HEK293T (cell line): Measurements from ENCODE around the gene ESAM.

Experiments
- CTCF ChIA-PET: fragments of 350-600 bp; formaldehyde crosslinking; extraction: SDS; loops from one replicate; lab custom pipeline; 2021; ENCODE audit warnings: antibody characterized with exemption, inconsistent platforms; lab: Yijun Ruan, JAX
- POLR2A ChIA-PET: fragments of 350-600 bp; formaldehyde crosslinking; extraction: SDS; loops from one replicate; lab custom pipeline; 2020; ENCODE audit warnings: antibody characterized with exemption, inconsistent platforms; lab: Yijun Ruan, JAX
- DNase-seq: peaks from one replicate; pipeline ENCODE4 v3.0.0; 2012; ENCODE audit warnings: mixed read lengths; ENCODE audit errors: extremely low spot score
- ARNT ChIP-seq: fragments of 450-650 bp; IDR thresholded peaks from 2 replicates; pipeline ENCODE4 v1.6.1; 2017; ENCODE audit warnings: mild to moderate bottlenecking
- BHLHE40 ChIP-seq: fragments of 450-650 bp; IDR thresholded peaks from 2 replicates; pipeline ENCODE4 v1.6.1; 2016; ENCODE audit warnings: mild to moderate bottlenecking, moderate library complexity, borderline replicate concordance
- CTBP1 ChIP-seq: fragments of 450-650 bp; IDR thresholded peaks from 2 replicates; pipeline ENCODE4 v1.6.1; 2016; ENCODE audit warnings: borderline replicate concordance
- ELF4 ChIP-seq: fragments of 450-650 bp; IDR thresholded peaks from 2 replicates; pipeline ENCODE4 v1.6.1; 2017; ENCODE audit warnings: antibody characterized with exemption
- FOXA1 ChIP-seq: fragments of 450-650 bp; IDR thresholded peaks from 2 replicates; pipeline ENCODE4 v1.6.1; 2016; ENCODE audit warnings: mild to moderate bottlenecking
- FOXK2 ChIP-seq: fragments of 450-650 bp; IDR thresholded peaks from 2 replicates; pipeline ENCODE4 v1.6.1; 2016; ENCODE audit warnings: mild to moderate bottlenecking
- FOXM1 ChIP-seq: fragments of 450-650 bp; IDR thresholded peaks from 2 replicates; pipeline ENCODE4 v1.6.1; 2017; ENCODE audit warnings: mild to moderate bottlenecking, borderline replicate concordance
- HDGF ChIP-seq: fragments of 450-650 bp; IDR thresholded peaks from 2 replicates; pipeline ENCODE4 v1.6.1; 2017; ENCODE audit warnings: antibody characterized with exemption, borderline replicate concordance
- L3MBTL2 ChIP-seq: fragments of 450-650 bp; conservative IDR thresholded peaks from 2 replicates; pipeline ENCODE4 v1.6.1; 2016; ENCODE audit warnings: mild to moderate bottlenecking
- LEF1 ChIP-seq: fragments of 450-650 bp; IDR thresholded peaks from 2 replicates; pipeline ENCODE4 v1.6.1; 2017; ENCODE audit warnings: mild to moderate bottlenecking, borderline replicate concordance
- NFRKB ChIP-seq: fragments of 450-650 bp; IDR thresholded peaks from 2 replicates; pipeline ENCODE4 v1.6.1; 2016; ENCODE audit warnings: mild to moderate bottlenecking, moderate library complexity
- PKNOX1 ChIP-seq: fragments of 450-650 bp; IDR thresholded peaks from 2 replicates; pipeline ENCODE4 v1.6.1; 2016
- SP1 ChIP-seq: fragments of 450-650 bp; IDR thresholded peaks from 2 replicates; pipeline ENCODE4 v1.6.1; 2017
- SUZ12 ChIP-seq: fragments of 450-650 bp; IDR thresholded peaks from 2 replicates; pipeline ENCODE4 v1.6.1; 2016; ENCODE audit warnings: mild to moderate bottlenecking
- TARDBP ChIP-seq: fragments of 450-650 bp; IDR thresholded peaks from 2 replicates; pipeline ENCODE4 v1.6.1; 2016
- ZNF384 ChIP-seq: fragments of 450-650 bp; IDR thresholded peaks from 2 replicates; pipeline ENCODE4 v1.6.1; 2016

The ESAM gene

GRCh38 chr11:124749912-124750311 lies 12.2 kb downstream of the ESAM start:
- no peak for TF ChIP-seq L3MBTL2
- no peak for TF ChIP-seq BHLHE40
- TF ChIP-seq CTBP1: no peak
- TF ChIP-seq ZNF384: no peak
- TF ChIP-seq NFRKB: no peak
- no peak for TF ChIP-seq TARDBP
- no peak for TF ChIP-seq SUZ12
- TF ChIP-seq SP1: no peak
- no peak for TF ChIP-seq ARNT
- TF ChIP-seq FOXM1: no peak
- TF ChIP-seq PKNOX1: no peak
- TF ChIP-seq ELF4: no peak
- no peak for TF ChIP-seq HDGF
- TF ChIP-seq FOXA1: no peak
- TF ChIP-seq LEF1: no peak
- TF ChIP-seq FOXK2: no peak
- POLR2A ChIA-PET: interaction anchor here (2.0 kb wide), 1 partner anchor 10 kb away, joined by 6 read pairs; the partner anchor contains the start of gene NRGN
- CTCF ChIA-PET: interaction anchor here (1.9 kb wide), 1 partner anchor 11 kb away, joined by 8 read pairs; the partner anchor contains the start of gene ESAM
- no peak for DNase-seq

GRCh38 chr11:124748481-124749343 lies 13.4 kb downstream of the ESAM start:
- no peak for DNase-seq
- ChIA-PET POLR2A (interaction anchor here (1.0 to 2.0 kb wide), 2 partner anchors 9 to 10 kb away, joined by 4 to 6 read pairs; partner anchors contain the start of gene NRGN), CTCF (interaction anchor here (1.0 to 1.9 kb wide), 2 partner anchors 9 to 13 kb away, joined by 3 to 8 read pairs; partner anchors contain the start of gene ESAM)
- no peak for TF ChIP-seq SP1

GRCh38 chr11:124748100-124748418 lies 14.0 kb downstream of the ESAM start:
- DNase-seq: no peak
- ChIA-PET CTCF (interaction anchor here (1.0 kb wide), 1 partner anchor 10 kb away, joined by 3 read pairs; no protein-coding TSS in a partner anchor), POLR2A (interaction anchor here (1.0 to 2.0 kb wide), 2 partner anchors 8 to 10 kb away, joined by 4 to 6 read pairs; partner anchors contain the start of gene NRGN)
- TF ChIP-seq ELF4: no peak
- no peak for TF ChIP-seq PKNOX1
- TF ChIP-seq LEF1: no peak
- TF ChIP-seq TARDBP: no peak
- no peak for TF ChIP-seq CTBP1
- TF ChIP-seq NFRKB: no peak
- TF ChIP-seq FOXM1: no peak
- TF ChIP-seq FOXK2: no peak
- TF ChIP-seq HDGF: no peak
- TF ChIP-seq ZNF384: no peak
- TF ChIP-seq SUZ12: no peak
- no peak for TF ChIP-seq FOXA1
- no peak for TF ChIP-seq L3MBTL2
- TF ChIP-seq ARNT: no peak

- DNase-seq: no peak
- POLR2A ChIA-PET: interaction anchor here (1.0 to 1.3 kb wide), 2 partner anchors 11 to 15 kb away, joined by 4 read pairs; no protein-coding TSS in a partner anchor
- TF ChIP-seq FOXM1 (no peak), HDGF (no peak), BHLHE40 (no peak), CTBP1 (no peak), TARDBP (no peak), L3MBTL2 (no peak), FOXK2 (no peak), LEF1 (no peak), ARNT (no peak), SUZ12 (no peak)
- CTCF ChIA-PET: interaction anchor here (0.8 to 1.3 kb wide), 3 partner anchors 10 to 118 kb away, joined by 3 read pairs; no protein-coding TSS in a partner anchor
These were observed 14.5 kb downstream of the ESAM start for GRCh38 chr11:124747406-124748099.

GRCh38 chr11:124746621-124747243 lies 15.4 kb downstream of the ESAM start:
- ChIA-PET CTCF (interaction anchor here (0.8 to 1.8 kb wide), 6 partner anchors 16 to 119 kb away, joined by 3 to 9 read pairs (median 3); no protein-coding TSS in a partner anchor), POLR2A (interaction anchor here (1.3 kb wide), 1 partner anchor 16 kb away, joined by 4 read pairs; no protein-coding TSS in a partner anchor)
- TF ChIP-seq L3MBTL2 (peak; percentile 55; the same call in 1 of the 2 replicates), HDGF (no peak), PKNOX1 (0 out of 2 replicates have a peak, but pooled peaks have one; percentile 3)
- peak; percentile 81 for DNase-seq
